HG02938 (cell line): ENCODE results near the gene MDM4.
"Not testable (repeated sequence)": the region's sequence is repeated elsewhere in the genome, so short reads cannot be mapped to it uniquely, and the experiment has no call there.

Experiments
- ATAC-seq: cut with Tn5 transposase; IDR thresholded peaks from one replicate; pipeline ENCODE4 v1.9.1; 2021; ENCODE audit warnings: mild to moderate bottlenecking, moderate library complexity; ENCODE audit not compliant: unreplicated experiment

MDM4 gene

DNA sequence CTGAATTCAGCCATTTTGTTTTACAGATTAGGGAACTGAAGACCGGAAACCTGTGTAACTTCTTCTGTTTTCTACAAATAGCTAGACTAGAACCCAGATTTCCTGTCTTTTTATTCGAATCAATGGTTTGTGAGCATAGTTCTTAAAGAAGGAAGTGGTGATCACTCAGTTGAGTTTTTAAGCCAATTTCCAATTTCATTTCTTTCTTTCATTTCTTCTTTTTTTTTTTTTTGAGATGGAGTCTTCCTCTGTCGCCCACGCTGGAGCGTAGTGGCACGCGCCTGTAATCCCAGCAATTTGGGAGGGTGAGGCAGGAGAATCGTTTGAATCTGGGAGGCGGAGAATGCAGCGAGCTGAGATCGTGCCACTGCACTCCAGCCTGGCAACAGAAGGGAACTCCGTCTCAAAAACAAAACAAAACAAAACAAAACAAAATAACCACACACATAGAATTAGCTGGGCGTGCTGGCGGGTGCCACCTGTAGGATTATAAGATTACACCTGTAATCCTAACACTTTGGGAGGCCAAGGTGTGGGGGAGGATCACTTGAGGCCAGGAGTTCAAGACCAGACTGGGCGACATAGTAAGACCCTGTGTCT is 3.0 kb upstream of the MDM4 start:
- peak; percentile 36 for ATAC-seq

- ATAC-seq: no peak
Measured at GRCh38 chr1:204514828-204515227, 1.4 kb upstream of the MDM4 start.

GRCh38 chr1:204517382-204517781 is 1.2 kb downstream of the MDM4 start:
- not testable (repeated sequence) for ATAC-seq

GRCh38 chr1:204520834-204521709 is 4.9 kb downstream of the MDM4 start:
- peak; percentile 44 for ATAC-seq

DNA sequence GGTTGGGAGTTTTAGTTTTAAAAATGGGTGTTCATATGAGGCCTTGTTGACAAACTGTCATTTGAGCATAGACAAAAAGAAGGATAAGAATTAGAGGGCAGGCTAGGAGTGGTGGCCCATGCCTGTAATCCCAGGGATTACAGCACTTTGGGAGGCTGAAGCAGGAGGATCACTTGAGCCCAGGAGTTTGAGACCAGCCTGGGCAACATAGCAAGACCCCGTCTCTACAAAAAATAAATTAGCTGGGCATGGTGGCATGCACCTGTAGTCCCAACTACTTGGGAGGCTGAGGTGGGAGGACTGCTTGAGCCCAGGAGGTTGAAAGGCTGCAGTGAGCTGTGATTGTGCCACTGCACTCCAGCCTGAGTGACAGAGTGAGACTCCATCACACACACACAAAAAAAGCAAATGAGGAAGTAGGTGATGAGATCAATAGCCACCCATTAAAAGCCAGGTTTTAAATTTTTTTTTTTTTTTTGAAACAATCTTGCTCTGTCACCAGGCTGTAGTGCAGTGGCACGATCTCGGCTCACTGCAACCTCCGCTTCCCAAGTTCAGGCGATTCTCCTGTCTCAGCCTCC is 5.8 kb downstream of the MDM4 start:
- ATAC-seq: not testable (repeated sequence)

GRCh38 chr1:204523605-204524215 is 7.5 kb downstream of the MDM4 start:
- no peak for ATAC-seq

DNA sequence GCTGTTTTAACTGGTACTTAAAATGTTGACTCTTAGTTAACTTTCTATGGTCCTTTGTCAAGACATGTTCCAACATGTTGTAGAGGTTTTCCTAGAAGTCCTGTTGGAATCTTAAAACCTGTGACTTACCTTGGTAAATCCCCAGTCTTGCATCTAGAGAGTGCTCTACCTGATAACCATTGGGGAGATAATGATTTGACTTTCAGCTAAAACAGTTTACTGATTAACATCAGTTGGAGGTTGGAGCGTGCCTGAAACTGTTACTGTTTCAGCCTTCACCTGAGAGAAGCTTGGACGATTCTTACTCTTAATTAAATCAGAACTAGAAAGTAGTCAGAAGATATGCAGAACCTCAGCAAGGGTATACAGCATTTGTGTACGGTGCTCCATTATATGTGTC is 8.8 kb downstream of the MDM4 start:
- no peak for ATAC-seq

DNA sequence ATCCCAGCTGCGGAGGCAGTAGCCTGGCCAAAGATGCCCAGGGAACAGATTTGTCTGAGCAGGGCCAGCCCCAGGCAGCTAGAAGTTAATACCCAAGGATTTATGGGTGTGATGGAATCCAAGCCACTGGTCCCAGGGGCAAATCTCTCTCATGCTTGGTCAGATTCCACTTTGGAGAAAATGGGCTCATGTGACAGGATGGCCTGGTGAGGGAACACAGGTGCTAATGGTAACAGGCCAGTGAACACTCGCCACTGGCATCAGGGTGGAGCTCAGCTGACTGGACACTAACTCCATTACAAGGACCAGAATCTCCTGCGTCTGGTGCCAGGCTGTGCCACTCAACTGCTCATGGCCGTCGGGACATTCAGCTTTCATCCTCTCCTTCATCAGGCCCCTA is 12.0 kb downstream of the MDM4 start:
- ATAC-seq: no peak

DNA sequence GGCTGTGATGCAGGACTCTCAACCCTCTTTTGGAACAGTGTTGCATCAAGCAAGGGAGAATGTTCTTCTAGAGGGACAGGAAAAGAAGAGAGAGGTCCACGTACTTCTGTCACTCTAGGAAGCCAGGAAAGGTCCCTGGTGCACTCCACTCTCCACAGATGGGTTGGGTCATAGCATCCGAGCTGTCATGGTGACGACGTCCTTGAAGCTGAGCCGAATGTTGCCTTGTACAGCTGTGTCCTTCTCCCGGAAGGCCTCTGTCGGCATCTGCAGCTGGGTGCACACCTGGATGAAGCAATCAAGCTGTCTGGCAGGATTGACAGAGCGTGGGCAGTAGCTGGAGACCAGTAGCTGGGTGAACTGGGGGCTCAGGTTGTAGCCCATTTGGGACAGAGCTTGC is 12.5 kb downstream of the MDM4 start:
- ATAC-seq: no peak

GRCh38 chr1:204529371-204529895 is 13.2 kb downstream of the MDM4 start:
- ATAC-seq: no peak

GRCh38 chr1:204530932-204531331 is 14.7 kb downstream of the MDM4 start:
- peak; percentile 84 for ATAC-seq

DNA sequence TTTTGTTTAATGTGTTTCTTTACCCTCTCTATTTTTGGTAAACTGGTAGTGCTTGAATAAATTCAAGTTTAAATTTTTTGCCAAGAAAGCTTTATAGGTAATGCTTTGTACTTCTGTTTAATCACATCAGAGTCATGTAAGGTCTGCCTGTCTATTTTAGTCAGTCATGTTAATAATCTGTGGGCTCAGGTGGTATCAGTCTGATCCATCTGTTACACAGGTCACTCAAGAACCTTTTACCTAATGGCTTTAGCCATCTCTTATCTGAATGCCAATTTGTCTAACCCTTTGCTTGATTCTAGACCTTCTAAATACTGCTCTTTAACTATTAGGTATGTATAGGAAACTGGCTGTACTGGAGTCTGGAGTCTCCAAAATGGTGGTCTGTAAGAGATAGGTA is 16.6 kb downstream of the MDM4 start:
- no peak for ATAC-seq

GRCh38 chr1:204541626-204542025 is 25.4 kb downstream of the MDM4 start:
- no peak for ATAC-seq

GRCh38 chr1:204544321-204544720 is 28.1 kb downstream of the MDM4 start:
- peak; percentile 54 for ATAC-seq

DNA sequence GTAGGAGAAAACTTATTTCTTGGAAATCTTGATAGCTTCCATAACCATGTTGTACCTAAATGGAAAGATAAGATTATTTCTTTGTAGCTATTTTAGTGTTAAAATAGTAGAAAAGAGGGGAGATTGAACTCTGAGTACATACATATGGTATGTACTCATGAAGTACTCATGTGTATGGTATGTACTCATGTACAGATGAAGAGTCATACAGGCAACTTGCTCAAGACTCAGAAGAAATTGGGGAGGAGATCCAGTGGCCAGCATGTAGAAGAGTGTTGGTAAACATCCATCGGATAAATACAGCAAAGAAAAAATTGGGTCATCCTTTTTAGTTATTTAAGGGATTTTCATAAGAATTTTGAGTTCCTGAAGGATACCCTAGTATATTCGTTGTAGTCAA is 29.0 kb downstream of the MDM4 start:
- ATAC-seq: no peak

DNA sequence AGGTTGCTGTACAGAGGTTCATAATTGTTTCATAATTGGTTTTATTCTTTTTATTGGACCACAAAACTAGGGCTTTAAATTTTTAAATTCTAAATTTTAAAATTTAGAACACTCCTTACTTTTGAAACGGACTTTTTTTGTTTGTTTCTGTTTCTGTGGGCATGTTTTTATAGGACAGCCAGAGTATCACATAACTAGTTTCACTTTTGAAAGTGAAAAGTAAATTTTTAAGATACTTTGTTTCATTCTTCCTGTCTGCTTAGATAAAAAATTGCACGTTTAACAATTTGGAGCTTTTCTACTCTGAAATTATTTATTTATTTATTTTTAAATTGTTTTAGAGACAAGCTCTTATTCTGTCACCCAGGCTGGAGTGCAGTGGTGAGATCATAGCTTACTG is 29.7 kb downstream of the MDM4 start:
- no peak for ATAC-seq

- ATAC-seq: no peak
Measured at GRCh38 chr1:204548265-204548664, 32.1 kb downstream of the MDM4 start.

- no peak for ATAC-seq
Measured at GRCh38 chr1:204549313-204549712, 33.1 kb downstream of the MDM4 start.

- no peak for ATAC-seq
Measured at GRCh38 chr1:204550926-204551325, 34.7 kb downstream of the MDM4 start.

GRCh38 chr1:204556458-204557052 is 40.3 kb downstream of the MDM4 start:
- ATAC-seq: no peak

- ATAC-seq: no peak
Measured at GRCh38 chr1:204558467-204558866, 42.3 kb downstream of the MDM4 start.
